Femur (tissue), 1 donor: ENCODE data around the gene NAGS.
A peak's percentile ranks its signal among the peaks of the same experiment; 100 is the strongest.
"Not testable (repeated sequence)": the region's sequence is repeated elsewhere in the genome, so short reads cannot be mapped to it uniquely, and the experiment has no call there.

Experiments
- DNase-seq: peaks from one replicate; pipeline ENCODE4 v3.0.0-alpha.2; 2017

Gene NAGS

GRCh38 chr17:44004077-44004760, at the start of gene NAGS:
Gene NAGS (plus strand): TSS chr17:44004622. CDS start chr17:44004664, 42 bp downstream.
- DNase-seq, result peak; percentile 40

GRCh38 chr17:43956222-43956621, 48.2 kb upstream of the NAGS start:
- no peak for DNase-seq

GRCh38 chr17:43958748-43959352, 45.6 kb upstream of the NAGS start:
- DNase-seq, result no peak

- DNase-seq, result not testable (repeated sequence)
These were observed 43.1 kb upstream of the NAGS start for GRCh38 chr17:43961292-43961691.

- DNase-seq, result no peak
These were observed 42.5 kb upstream of the NAGS start for GRCh38 chr17:43961954-43962353.

GRCh38 chr17:43962479-43962878, 41.9 kb upstream of the NAGS start:
- no peak for DNase-seq

GRCh38 chr17:43966276-43966675, 38.1 kb upstream of the NAGS start:
- DNase-seq, result no peak

- no peak for DNase-seq
These were observed 37.1 kb upstream of the NAGS start for GRCh38 chr17:43967251-43967875.

GRCh38 chr17:43970366-43970765, 34.1 kb upstream of the NAGS start:
- DNase-seq, result no peak

- DNase-seq, result not testable (repeated sequence)
These were observed 33.0 kb upstream of the NAGS start for GRCh38 chr17:43971436-43971835.

GRCh38 chr17:43972444-43973212, 31.8 kb upstream of the NAGS start:
- not testable (repeated sequence) for DNase-seq

- no peak for DNase-seq
These were observed 29.8 kb upstream of the NAGS start for GRCh38 chr17:43974382-43975266.

GRCh38 chr17:43975898-43976297, 28.5 kb upstream of the NAGS start:
- DNase-seq, result no peak

- DNase-seq, result no peak
These were observed 27.2 kb upstream of the NAGS start for GRCh38 chr17:43976963-43977837.

- DNase-seq, result no peak
These were observed 26.3 kb upstream of the NAGS start for GRCh38 chr17:43978078-43978477.

GRCh38 chr17:43979011-43979410, 25.4 kb upstream of the NAGS start:
- no peak for DNase-seq

GRCh38 chr17:43979671-43980070, 24.8 kb upstream of the NAGS start:
- DNase-seq, result no peak

GRCh38 chr17:43982171-43982570, 22.3 kb upstream of the NAGS start:
- DNase-seq, result no peak

GRCh38 chr17:43983196-43983514, 21.3 kb upstream of the NAGS start:
- DNase-seq, result no peak

GRCh38 chr17:43983515-43984411, 20.7 kb upstream of the NAGS start:
- no peak for DNase-seq
